Effector memory CD4-positive, alpha-beta T cell (primary cell): ENCODE data around the gene GLT8D2.

Experiments
- DNase-seq, 3 donors: peaks; one replicate each; pipeline ENCODE4 v3.0.0-alpha.2; 2020
- H3K27ac ChIP-seq: 2 replicates; pipeline ENCODE4 v1.7.0; 2013; ENCODE audit warnings: mild to moderate bottlenecking, low read length, moderate library complexity; ENCODE audit not compliant: insufficient read depth, poor library complexity, severe bottlenecking
- H3K27me3 ChIP-seq: replicated peaks from 2 replicates; pipeline ENCODE4 v1.7.0; 2013; ENCODE audit warnings: mild to moderate bottlenecking, low read length; ENCODE audit not compliant: insufficient read depth, control insufficient read depth, poor library complexity, severe bottlenecking
- H3K36me3 ChIP-seq: 2 replicates; pipeline ENCODE4 v1.7.0; 2013; ENCODE audit warnings: mild to moderate bottlenecking, low read length, moderate library complexity; ENCODE audit not compliant: control insufficient read depth, insufficient read depth
- H3K4me1 ChIP-seq: 2 replicates; pipeline ENCODE4 v1.7.0; 2013; ENCODE audit warnings: low read length, mild to moderate bottlenecking; ENCODE audit not compliant: control insufficient read depth, insufficient read depth, poor library complexity, severe bottlenecking
- H3K4me3 ChIP-seq: 2 replicates; pipeline ENCODE4 v1.7.0; 2013; ENCODE audit warnings: low read length, low read depth, mild to moderate bottlenecking; ENCODE audit not compliant: insufficient read depth, poor library complexity, severe bottlenecking
- H3K9me3 ChIP-seq: 2 replicates; pipeline ENCODE4 v1.7.0; 2013; ENCODE audit warnings: mild to moderate bottlenecking, low read length, moderate library complexity; ENCODE audit not compliant: control insufficient read depth

Gene GLT8D2

DNA sequence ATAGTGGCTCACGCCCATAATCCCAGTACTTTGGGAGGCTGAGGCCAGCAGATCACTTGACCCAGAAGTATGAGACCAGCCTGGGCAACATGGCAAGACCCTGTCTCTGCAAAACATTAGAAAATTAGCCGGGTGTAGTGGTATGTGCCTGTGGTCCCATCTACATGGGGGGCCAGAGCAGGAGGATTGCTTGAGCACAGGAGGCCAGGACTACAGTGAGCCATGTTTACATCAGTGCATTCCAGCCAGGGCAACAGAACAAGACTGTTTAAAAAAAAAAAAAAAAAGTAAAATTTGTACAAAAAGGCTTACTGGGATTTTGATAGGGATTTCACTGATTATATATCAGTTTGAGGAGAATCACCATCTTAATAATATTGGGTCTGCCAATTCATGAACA is 22.1 kb upstream of the GLT8D2 start:
- Histone ChIP-seq H3K4me1 (no peaks in the 10 kb centered on the region), H3K36me3 (peaks cover 17% of the 10 kb centered on the region), H3K9me3 (no peaks in the 10 kb centered on the region), H3K27ac (no peak overlapping the region), H3K27me3 (no peaks in the 10 kb centered on the region), H3K4me3 (no peak overlapping the region)
- DNase-seq: no peak

DNA sequence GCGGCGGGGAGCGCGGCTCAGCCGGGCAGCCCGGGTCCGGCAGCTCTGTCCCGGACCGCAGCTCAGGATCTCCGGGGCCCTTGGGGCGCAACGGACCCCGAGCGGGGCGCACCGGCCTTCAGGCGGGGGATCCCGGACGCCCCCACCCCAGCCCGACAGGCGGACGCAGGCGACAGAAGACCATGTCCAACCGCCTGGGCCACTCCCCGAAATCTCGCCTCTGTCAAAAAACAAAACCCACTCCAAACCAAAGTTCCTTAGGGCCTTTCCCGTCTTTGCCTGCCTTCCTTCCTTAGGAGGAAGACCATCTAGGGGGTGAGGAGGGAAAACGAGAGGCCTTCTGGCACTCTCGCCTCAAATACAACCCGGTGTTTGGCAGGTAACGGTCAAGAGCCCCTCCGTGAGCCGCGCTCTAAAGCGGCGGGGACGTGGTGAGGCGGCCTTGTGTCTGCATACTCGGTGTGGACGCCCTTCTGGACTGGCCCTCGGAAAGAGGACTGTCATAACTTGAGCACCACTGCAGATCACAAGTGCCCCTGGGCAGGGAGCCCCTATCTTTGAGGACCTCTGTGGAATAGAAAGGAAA is 14.9 kb upstream of the GLT8D2 start:
- H3K36me3 ChIP-seq: no peaks in the 10 kb centered on the region
- H3K4me3 ChIP-seq: peak overlapping the region; percentile 96
- H3K27me3 ChIP-seq: no peaks in the 10 kb centered on the region
- H3K9me3 ChIP-seq: no peaks in the 10 kb centered on the region
- no peak for DNase-seq
- H3K27ac ChIP-seq: peak overlapping the region; percentile 80
- peaks cover 3% of the 10 kb centered on the region for H3K4me1 ChIP-seq

DNA sequence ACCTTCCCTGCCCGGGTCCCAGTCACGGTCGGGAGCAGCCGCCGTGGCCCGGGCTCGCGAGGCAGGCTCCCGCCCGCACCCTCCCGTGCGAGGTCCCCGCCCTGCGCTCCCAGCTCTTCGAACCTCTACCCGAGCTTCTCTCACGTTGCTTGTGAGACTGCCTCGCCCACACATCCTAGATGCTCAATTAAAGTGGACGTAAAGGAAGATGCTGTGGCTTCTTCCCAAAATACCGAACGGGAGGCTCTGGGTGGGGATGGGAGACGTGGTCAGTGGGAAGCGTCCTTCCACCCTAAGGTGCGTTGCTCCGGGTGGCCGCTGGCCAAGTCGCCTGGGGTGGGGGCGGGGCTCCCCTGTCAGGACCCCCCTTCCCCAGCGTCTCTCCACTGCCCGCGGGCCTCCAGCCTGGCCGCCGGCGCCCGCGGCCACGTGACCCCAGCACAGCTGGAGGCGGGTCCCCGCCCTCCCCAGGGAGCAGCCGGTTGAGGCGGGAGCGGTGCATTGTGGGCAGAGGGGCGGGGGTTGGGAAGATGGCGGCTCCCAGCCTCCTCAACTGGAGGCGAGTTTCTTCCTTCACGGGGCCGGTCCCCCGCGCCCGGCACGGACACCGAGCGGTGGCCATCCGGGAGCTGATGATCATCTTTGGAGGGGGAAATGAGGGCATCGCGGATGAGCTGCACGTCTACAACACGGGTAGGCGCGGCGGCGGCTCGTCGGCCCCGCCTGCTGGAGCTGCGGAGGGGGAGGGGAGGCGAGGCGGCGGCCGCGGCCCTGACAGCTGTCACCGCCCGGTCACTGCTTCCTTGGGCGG is 14.2 kb upstream of the GLT8D2 start, which contains the start of gene HCFC2:
TSS of gene HCFC2 (plus strand) at position 501 of the 811 bp plus-strand sequence. CDS start at position 531, 30 bp downstream.
- peak; percentile 72 to 83 (median 80) for DNase-seq
- no peaks in the 10 kb centered on the region for H3K36me3 ChIP-seq
- peaks cover 3% of the 10 kb centered on the region for H3K4me1 ChIP-seq
- H3K9me3 ChIP-seq: no peaks in the 10 kb centered on the region
- peak within 1 kb of the TSS; percentile 80 for H3K27ac ChIP-seq
- H3K27me3 ChIP-seq: no peaks in the 10 kb centered on the region
- H3K4me3 ChIP-seq: peak within 1 kb of the TSS; percentile 96

DNA sequence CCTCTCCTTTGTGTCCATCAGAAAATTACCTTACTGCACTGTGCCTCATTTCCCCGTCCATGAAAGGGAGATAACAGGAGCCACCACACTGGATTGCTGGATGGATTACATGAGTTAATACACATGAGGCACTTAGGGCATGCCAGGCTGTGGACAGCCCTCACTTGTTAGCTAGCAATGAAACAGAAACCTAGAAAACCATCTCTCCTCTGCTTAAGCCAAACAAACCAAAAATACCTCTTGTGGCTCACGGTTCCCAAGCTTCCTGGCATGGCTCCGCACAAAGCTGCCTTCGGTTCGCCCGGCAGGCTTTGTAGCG is 13.7 kb upstream of the GLT8D2 start:
- no peaks in the 10 kb centered on the region for H3K27me3 ChIP-seq
- no peaks in the 10 kb centered on the region for H3K9me3 ChIP-seq
- no peak for DNase-seq
- peak overlapping the region; percentile 96 for H3K4me3 ChIP-seq
- peaks cover 3% of the 10 kb centered on the region for H3K4me1 ChIP-seq
- H3K36me3 ChIP-seq: no peaks in the 10 kb centered on the region
- H3K27ac ChIP-seq: peak overlapping the region; percentile 80

DNA sequence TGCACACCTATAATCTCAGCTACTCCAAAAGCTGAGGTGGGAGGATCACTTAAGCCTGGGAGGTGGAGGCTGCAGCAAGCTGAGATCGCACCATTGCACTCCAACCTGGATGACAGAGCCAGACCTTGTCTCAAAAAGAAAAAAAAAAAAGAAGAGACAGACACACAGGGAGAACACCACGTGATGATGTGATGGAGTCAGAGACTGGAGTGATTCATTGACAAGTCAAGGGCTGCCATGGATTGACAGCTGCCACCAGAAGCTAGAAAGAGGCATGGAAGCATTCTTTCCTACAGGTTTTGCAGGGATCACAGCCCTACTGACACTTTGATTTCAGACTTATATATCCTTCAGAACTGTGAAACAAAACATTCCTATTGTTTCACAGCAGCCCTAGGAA is 10.8 kb upstream of the GLT8D2 start:
- Histone ChIP-seq H3K36me3 (no peaks in the 10 kb centered on the region), H3K27ac (no peak overlapping the region), H3K27me3 (no peaks in the 10 kb centered on the region), H3K4me1 (peaks cover 3% of the 10 kb centered on the region), H3K4me3 (no peak overlapping the region), H3K9me3 (no peaks in the 10 kb centered on the region)
- no peak for DNase-seq

DNA sequence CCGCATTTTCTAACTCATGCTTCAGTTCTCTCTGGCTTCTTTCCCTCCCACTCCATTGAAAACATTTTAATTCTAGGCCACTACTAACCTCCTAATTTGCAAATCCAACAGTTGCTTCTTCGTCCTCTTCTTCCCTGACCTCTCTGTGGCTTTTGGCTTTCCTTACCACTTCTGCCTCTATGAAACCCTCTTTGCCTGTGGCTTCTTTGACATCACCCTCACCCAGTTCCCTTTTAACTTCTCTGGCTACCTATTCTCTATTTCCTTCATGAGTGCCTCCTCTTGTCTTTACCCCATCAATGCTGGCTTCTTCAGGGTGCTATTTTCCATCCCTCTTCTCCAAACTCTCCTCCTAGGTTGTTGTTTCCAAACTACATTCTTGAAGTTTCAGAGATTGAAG is 10.0 kb upstream of the GLT8D2 start:
- Histone ChIP-seq H3K9me3 (no peaks in the 10 kb centered on the region), H3K4me3 (no peak overlapping the region), H3K27ac (no peak overlapping the region), H3K27me3 (no peaks in the 10 kb centered on the region), H3K36me3 (no peaks in the 10 kb centered on the region), H3K4me1 (no peaks in the 10 kb centered on the region)
- DNase-seq: no peak

DNA sequence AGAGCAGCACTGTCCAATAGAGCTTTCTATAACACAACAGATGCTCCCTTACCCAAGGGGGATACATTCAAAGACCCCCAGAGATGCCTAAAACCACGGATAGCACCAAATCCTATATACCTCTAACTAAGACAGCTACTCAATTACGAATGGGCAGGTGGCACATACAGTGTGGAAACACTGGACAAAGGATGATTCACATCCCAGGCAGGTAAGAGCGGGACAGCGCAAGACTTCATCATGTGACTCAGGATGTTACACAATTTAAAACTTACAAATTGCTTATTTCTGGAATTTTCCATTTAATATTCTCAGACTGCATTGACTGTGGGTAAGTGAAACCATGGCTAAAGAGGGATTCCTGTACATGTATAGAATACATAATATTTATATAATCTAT is 8.8 kb upstream of the GLT8D2 start:
- Histone ChIP-seq H3K27me3 (no peaks in the 10 kb centered on the region), H3K36me3 (no peaks in the 10 kb centered on the region), H3K4me1 (no peaks in the 10 kb centered on the region), H3K4me3 (no peak overlapping the region), H3K27ac (no peak overlapping the region), H3K9me3 (no peaks in the 10 kb centered on the region)
- DNase-seq: no peak

DNA sequence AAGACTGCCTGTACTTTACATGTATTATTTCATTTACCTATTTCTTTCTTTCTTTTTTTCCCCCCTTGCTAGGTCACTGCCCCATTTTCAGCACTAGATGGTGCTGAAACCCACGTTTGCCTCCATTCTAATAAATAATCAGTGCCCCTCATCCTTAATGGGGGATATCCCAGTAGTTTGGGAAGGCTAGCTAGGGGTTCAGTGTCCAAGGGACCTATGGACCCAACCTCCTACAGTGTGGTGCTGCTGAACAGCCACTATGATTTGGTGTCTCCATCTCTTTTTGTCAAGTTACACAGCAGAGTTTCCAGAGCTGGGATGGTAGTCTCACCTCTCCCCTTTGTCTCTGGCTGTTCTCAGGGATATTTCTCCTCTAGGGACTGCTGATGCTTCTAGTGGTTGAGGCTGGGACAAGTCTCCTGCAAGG is 7.8 kb upstream of the GLT8D2 start:
- H3K4me3 ChIP-seq: no peak overlapping the region
- no peaks in the 10 kb centered on the region for H3K9me3 ChIP-seq
- H3K27ac ChIP-seq: no peak overlapping the region
- H3K36me3 ChIP-seq: no peaks in the 10 kb centered on the region
- H3K27me3 ChIP-seq: no peaks in the 10 kb centered on the region
- no peaks in the 10 kb centered on the region for H3K4me1 ChIP-seq
- no peak for DNase-seq

DNA sequence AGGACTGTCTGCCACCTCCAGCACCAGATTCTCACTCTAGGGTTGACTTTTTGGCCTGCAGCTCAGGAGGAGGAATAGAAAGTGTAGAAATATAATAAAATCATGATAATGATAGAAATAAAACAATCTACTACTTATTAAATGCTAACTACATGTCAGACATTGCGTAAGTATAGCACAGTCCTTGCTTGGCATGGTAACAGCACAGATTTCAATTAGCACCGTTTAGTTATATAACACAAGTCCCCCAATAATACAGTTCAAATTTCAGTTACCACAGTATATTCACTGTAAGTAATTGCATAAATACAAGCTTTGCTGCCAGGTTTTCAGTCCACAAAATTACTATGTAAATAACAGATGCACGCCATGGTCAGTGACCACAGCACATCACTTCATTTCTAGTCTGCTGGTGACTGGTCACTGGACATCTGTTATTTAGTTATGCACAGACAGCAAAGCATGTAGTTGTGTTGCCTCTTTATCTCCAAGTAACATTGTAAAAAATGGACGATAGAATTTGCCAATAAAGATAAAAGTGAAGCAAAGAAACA is 6.5 kb upstream of the GLT8D2 start:
- H3K27me3 ChIP-seq: peaks cover 4% of the 10 kb centered on the region
- H3K4me1 ChIP-seq: no peaks in the 10 kb centered on the region
- no peaks in the 10 kb centered on the region for H3K9me3 ChIP-seq
- H3K4me3 ChIP-seq: no peak overlapping the region
- no peaks in the 10 kb centered on the region for H3K36me3 ChIP-seq
- no peak for DNase-seq
- no peak overlapping the region for H3K27ac ChIP-seq

DNA sequence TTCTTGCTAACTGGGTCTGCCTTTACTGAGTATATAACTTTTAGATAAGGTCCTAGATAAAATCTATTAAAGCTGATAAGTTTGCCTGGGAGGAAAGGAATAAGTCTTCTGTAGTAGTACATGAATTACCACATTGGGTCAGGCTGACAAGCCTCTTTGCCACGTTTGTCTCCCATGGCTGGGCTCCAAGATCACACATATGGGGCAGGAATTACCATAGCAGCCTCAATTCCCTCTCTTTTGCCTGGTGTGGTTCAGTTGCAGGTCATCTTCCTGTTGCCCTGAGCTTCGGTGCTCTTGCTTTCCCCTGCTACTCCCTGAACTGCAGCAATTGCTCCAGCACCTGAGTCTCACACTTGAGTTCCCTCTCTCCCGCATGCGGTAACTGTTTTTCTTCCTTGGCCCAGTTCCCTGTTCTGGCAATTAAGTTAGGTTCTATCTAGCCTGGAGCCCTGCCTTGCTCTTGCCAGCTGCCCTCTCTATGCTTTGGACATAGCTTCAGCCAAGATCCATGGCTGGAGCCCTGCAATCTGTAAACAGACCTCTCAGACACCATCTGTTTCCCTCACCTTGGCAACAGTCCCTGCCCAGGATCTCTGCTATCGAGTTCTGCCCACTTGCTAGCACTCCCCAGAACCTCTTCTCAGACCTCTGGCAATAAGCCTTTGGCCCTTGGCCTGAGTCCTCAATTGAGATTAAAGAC is 5.8 kb upstream of the GLT8D2 start:
- H3K27me3 ChIP-seq: peaks cover 4% of the 10 kb centered on the region
- no peaks in the 10 kb centered on the region for H3K4me1 ChIP-seq
- DNase-seq: no peak
- no peak overlapping the region for H3K27ac ChIP-seq
- H3K4me3 ChIP-seq: no peak overlapping the region
- no peaks in the 10 kb centered on the region for H3K9me3 ChIP-seq
- no peaks in the 10 kb centered on the region for H3K36me3 ChIP-seq
